ENCODE data around the gene APOB. TPM values are rescaled to one million over a fixed set of nuclear protein-coding genes. Genes with fewer than 3 reads are reported as not detected.

APOB gene
- total and polyA plus RNA-seq, 2 of the 13 experiments (the other 11 are each of a cell fraction or from before 2014, with no cell fraction given), result 1,569 to 2,515 TPM

GRCh38 chr2:21007129-21008013 lies 36.5 kb downstream of the APOB start (continued):
- no peak for TF ChIP-seq ZBTB43 (CRISPR knock-in tag; conservative IDR thresholded peaks at IDR 0.05)
- no peak for TF ChIP-seq CC2D1A (CRISPR knock-in tag; IDR thresholded peaks at IDR 0.05)
- no peak for TF ChIP-seq IRF1 (CRISPR knock-in tag; IDR thresholded peaks at IDR 0.05; ENCODE audit: low read depth)
- peak; percentile 58 for TF ChIP-seq GATA4 (IDR thresholded peaks at IDR 0.05; ENCODE audit: borderline replicate concordance, low read depth)
- no peak for TF ChIP-seq KLF9 (CRISPR knock-in tag; IDR thresholded peaks at IDR 0.05; ENCODE audit: low read depth)
- no peak for TF ChIP-seq ZNF691 (CRISPR knock-in tag; IDR thresholded peaks at IDR 0.05; ENCODE audit: borderline replicate concordance, low read depth)
- TF ChIP-seq TFE3 (CRISPR knock-in tag; IDR thresholded peaks at IDR 0.05), result no peak
- no peak for TF ChIP-seq ZKSCAN1 (IDR thresholded peaks at IDR 0.05; ENCODE audit: low read length)
- TF ChIP-seq HIC2 (CRISPR knock-in tag; IDR thresholded peaks at IDR 0.05; ENCODE audit: low read depth), result no peak
- TF ChIP-seq ZNF644 (CRISPR knock-in tag; IDR thresholded peaks at IDR 0.05; ENCODE audit: low read depth), result 0 out of 2 replicates have a peak, but pooled peaks have one; percentile 18
- TF ChIP-seq PRDM4 (CRISPR knock-in tag; IDR thresholded peaks at IDR 0.05; ENCODE audit: borderline replicate concordance), result no peak
- 0 out of 2 replicates have a peak, but pooled peaks have one; percentile 28 for TF ChIP-seq ZBTB37 (CRISPR knock-in tag; IDR thresholded peaks at IDR 0.05)
- no peak; the same call in 1 of the 2 replicates for TF ChIP-seq REPIN1 (CRISPR knock-in tag; IDR thresholded peaks at IDR 0.05; ENCODE audit: borderline replicate concordance, low read depth)
- TF ChIP-seq DPF2 (CRISPR knock-in tag; IDR thresholded peaks at IDR 0.05; ENCODE audit: borderline replicate concordance, low read depth), result no peak

Measured in HepG2 (cell line).